Spleen (tissue), 7 donors: ENCODE results near the gene SPEM1.

ENCODE experiments used
- POLR2A ChIP-seq, 3 donors: fragments of 450-650 bp; IDR thresholded peaks; one replicate each; pipeline ENCODE4 v1.5.1; 2017; ENCODE audit warnings: antibody characterized with exemption in 3 of 3, mild to moderate bottlenecking in 1 of 3
- POLR2AphosphoS5 ChIP-seq, 3 donors: sonication (generic); formaldehyde crosslinking; IDR thresholded peaks; one replicate each; pipeline ENCODE4 v1.5.1; 2017; ENCODE audit warnings: antibody characterized with exemption in 3 of 3
- TF ChIP-seq, protein P1 (sequence below), 11 experiments: fragments of 200-600 bp in 7 of 11; fragments of 450-650 bp in 4 of 11; sonication (generic) in 4 of 11; IDR thresholded peaks in 8 of 11; conservative IDR thresholded peaks in 3 of 11; 1 replicate in 7 of 11; 2 replicates in 4 of 11; pipeline versions ENCODE4 v1.4.0 to v1.8.0; 2016 to 2021; ENCODE audit warnings: antibody characterized with exemption in 11 of 11, inconsistent platforms in 4 of 11, mild to moderate bottlenecking in 1 of 11
- donor health status: DM: no; HTN: no; CAD: no; lungs with moderate emphysema.
- donor health status: DM: no; HTN: no; CAD: no.
- donor health status: DM: no; HTN: no; CAD: no.

DNA sequence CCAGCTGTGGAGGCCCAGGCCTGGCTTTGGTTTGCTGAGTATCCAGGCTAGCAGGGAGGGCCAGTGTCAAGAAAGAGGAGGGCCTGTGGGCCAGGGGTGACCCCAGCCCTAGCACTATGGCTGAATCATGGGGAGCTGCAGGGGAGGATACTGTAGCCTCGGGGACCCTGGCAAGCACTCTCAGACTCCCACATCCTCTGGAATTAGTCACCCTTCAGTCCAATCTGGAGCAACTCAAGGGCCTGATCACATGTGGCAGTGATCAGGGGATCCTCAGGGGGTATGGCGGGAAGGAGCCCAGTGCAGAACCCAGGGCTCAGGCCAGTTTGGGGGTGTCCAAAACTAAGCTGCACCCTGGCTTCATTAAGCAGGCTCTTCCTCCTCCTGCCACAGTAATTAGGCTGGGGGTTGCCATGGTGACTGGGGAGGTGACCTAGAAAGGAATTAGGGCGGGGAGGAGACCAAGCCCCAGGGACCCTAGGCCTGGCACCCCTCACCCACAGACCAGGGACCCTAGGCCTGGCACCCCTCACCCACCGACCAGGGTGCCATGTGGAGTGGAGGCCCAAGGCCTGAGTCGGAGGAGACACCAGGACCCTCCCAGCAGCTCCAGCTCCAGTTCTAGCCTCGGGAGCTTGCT lies 6.7 kb upstream of the SPEM1 start:
- TF ChIP-seq, protein P1, sequence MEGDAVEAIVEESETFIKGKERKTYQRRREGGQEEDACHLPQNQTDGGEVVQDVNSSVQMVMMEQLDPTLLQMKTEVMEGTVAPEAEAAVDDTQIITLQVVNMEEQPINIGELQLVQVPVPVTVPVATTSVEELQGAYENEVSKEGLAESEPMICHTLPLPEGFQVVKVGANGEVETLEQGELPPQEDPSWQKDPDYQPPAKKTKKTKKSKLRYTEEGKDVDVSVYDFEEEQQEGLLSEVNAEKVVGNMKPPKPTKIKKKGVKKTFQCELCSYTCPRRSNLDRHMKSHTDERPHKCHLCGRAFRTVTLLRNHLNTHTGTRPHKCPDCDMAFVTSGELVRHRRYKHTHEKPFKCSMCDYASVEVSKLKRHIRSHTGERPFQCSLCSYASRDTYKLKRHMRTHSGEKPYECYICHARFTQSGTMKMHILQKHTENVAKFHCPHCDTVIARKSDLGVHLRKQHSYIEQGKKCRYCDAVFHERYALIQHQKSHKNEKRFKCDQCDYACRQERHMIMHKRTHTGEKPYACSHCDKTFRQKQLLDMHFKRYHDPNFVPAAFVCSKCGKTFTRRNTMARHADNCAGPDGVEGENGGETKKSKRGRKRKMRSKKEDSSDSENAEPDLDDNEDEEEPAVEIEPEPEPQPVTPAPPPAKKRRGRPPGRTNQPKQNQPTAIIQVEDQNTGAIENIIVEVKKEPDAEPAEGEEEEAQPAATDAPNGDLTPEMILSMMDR (IDR thresholded peaks at IDR 0.05 in 8 of 11, conservative IDR thresholded peaks at IDR 0.05 in 3 of 11), result no peak
- TF ChIP-seq POLR2A (IDR thresholded peaks at IDR 0.05) (no peak), POLR2AphosphoS5 (IDR thresholded peaks at IDR 0.05) (no peak)
